OCI-M1 (cell line): ENCODE measurements around the gene COL8A1.
"Not testable (repeated sequence)": the region's sequence is repeated elsewhere in the genome, so short reads cannot be mapped to it uniquely, and the experiment has no call there.

Source experiments
- DNase-seq: peaks from one replicate; lab custom pipeline; 2025; lab: John Stamatoyannopoulos, UW

Gene COL8A1

DNA sequence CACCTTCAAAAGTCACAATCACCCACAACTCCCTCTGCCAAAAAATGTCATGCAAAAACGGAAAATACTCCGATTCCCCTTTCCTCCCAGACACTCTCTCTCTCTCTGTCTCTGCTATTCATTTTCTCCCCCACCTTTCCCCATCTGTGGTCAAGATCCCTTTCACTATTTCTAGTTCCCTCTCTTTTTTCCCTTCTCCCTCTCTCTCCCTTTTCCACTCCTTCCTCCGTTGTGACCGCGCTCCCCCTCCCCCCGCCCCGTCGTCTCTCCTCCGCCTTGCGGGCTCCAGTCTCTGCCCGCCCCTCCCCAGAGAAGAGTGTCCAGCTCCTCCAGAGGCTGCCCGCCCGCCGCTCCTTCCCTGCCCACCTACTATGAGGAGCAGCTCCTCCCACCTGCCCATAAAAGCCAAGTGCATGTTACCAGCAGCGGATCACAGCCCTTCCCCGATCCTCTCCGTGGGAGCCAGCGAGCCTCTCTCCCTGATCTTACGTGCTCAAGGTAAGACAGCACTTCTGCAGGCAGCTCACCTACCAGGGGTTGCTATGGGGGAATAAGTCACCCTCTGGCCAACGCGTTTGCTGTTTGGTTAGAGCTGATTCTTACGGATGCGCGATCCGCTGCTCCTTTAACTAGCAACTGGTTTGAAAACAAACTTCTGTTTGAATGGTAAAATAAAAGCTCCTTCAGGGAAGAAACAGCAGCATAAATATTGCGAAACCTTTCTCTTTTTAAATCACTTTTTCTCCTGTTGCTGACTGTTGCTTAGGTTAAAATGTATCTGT is at the start of gene COL8A1:
Gene COL8A1, plus strand, starts transcription at position 428 of the 782 bp plus-strand sequence. CDS start 152,089 bp downstream, outside the sequence.
- no peak for DNase-seq

DNA sequence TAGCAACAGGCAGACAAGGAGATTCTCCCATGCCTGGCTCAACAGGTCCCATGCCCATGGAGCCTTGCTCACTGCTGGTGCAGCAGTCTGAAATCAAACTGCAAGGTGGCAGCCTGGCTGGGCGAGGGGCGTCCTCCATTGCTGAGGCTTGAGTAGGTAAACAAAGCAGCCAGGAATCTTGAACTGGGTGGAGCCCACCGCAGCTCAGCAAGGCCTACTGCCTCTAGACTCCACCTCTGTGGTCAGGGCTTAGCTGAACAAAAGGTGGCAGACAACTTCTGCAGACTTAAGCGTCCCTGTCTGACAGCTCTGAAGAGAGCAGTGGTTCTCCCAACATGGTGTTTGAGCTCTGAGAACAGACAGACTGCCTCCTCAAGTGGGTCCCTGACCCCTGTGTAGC is 49.2 kb upstream of the COL8A1 start:
- DNase-seq, result not testable (repeated sequence)

DNA sequence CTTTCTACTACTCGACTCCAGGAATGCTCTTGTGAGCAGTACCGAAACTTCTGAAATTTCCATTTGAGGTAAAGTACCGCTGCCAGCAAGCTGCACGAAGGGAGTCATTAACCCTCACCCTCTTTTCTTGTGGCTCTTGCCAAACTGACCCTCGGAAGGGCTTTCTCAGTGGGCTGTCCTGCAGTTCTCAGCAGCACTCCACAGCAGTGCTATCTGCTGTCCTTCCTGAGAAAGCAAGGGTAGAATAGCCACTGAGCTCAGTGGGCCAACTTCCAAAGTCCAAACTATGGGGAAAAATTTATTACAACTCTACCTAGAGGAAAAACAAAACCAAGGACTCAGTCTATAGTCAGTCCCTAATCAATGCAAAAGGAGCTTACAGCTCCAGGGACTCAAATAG is 38.5 kb upstream of the COL8A1 start:
- DNase-seq, result no peak

GRCh38 chr3:99601515-99601914 is 36.9 kb upstream of the COL8A1 start:
- DNase-seq, result no peak

DNA sequence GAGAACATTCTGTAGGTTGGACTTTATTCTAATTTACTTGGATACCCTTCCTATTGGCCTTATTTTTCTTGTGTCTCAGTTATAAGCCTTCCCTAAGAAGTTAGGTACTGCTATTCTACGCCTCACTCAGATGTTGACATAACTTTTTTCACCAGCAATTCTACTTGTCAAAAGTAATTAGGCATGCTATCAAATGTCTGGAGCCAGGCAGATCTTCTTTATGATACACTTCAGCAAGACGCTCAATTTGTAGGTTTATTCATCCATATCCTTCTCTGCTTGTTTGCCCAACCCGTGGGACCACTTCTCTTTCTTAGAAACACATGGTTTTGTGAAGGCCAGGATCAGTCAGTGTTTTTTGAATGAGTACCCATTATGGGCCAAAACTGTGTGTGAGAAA is 36.2 kb upstream of the COL8A1 start:
- DNase-seq, result no peak

- DNase-seq, result peak; percentile 13
Observed at GRCh38 chr3:99607151-99607550, 31.2 kb upstream of the COL8A1 start.

GRCh38 chr3:99614768-99615167 is 23.6 kb upstream of the COL8A1 start:
- no peak for DNase-seq

DNA sequence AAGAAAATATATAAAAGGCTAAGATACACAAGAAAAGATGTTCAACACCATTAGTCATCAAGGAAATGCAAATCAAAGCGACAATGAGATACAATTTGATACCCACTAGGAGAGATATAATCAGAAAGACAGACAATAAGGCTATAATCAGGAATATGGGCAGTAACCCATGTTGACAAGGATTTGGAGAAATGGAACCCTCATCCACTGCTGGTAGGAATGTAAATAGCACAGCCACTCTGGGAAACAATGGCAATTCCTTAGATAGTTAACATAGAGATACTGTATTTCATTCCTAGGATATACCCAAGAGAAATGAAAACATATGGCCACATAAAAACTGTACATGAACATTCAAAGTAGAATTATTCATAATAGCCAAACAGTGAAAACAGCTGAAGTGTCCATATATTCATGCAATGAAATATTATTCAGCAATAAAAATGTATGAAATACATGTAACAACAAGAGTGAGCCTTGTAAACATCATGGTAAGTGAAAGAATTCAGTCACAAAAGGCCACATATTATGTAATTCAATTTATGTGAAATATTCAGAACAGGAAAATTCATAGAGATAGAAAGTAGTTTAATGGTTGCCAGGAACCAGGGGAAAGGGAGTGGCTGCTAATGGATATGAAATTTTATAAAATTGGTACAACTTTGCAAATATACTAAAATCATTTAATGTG is 18.2 kb upstream of the COL8A1 start:
- no peak for DNase-seq

DNA sequence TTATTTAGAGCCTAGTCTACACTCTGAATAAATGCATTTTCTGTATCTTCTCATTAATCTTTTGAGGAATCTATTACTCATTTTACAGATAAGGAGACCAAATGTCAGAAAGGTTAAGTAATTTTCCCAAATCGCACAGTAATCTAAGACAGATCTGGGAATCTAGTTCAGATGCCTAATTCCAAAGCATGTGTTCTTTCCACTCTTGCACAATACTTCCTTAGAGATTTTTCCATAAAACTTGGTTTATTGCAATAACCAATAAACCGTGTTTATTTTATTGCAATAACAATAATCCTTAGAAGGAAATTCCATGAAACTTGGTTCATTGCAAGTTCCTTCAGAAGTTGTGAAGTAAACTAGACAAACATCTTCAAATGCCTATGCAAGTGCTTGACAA is 17.4 kb upstream of the COL8A1 start:
- DNase-seq, result no peak

- DNase-seq, result no peak
Observed at GRCh38 chr3:99624496-99625236, 13.7 kb upstream of the COL8A1 start.

DNA sequence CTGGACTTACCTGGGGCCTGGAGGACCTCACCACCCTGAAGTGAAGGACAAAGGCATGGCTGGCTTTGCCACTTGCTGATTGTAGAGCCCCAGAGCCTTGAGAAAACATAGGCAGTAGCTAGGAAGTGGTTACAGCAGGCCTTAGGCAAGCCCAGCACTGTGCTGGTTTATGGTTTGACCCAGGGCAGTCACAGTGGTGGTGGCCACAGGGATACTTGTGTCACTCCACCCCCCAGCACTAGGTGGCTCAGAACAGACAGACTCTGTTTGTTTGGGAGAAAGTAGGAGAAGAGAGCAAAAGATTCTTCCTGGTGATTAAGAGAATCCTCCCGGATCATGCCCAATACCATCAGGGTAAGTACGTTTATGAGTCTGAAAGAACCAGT is 13.2 kb upstream of the COL8A1 start:
- DNase-seq, result no peak

DNA sequence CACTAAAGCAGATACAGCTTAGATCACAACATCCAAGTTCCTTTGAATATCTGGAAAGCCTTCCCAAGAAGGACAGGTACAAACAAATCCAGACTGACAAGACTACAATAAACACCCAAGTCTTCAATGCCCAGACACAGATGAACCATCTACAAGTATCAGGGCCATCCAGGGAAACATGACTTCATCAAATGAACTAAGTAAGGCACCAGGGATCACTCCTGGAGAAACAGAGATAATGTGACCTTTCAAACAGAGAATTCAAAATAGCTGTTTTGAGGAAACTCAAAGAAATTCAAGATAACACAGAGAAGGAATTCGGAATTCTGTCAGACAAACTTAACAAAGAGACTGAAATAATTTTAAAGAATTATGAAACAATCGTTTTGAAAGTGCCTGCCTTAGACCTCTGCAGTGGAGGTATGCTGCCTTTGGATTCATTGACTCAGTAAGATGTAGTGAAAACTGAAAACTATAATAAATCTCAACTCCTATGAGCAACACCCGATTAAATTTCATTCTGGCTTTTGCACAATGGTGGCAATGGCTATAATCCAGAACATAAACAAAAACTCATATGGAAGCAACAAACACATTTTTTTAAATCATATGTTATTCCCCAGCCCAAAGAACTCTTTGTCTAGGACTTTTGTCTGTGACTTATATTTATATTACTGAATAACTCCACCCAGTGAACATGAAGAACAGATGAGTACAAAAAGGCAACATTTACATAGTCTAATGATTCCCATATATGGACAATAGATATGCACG is 12.6 kb upstream of the COL8A1 start:
- DNase-seq, result no peak

DNA sequence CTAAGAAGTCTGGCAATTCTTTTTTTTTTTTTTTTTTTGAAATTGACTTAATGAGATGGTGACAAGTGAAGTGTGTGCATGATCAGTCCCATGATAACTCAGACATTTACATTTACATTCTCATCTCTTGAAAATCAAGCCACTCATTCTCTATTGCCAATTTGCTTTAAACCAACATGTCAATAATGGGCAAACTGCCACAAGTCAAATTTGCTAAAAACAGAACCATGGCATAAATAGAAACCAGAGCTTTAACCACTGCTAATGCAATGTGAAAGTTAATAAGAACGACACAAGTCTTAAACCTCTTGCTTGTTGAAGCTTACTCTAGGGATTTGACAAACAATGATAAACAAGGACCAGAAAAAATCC is 12.0 kb upstream of the COL8A1 start:
- no peak for DNase-seq

GRCh38 chr3:99627062-99627826 is 11.2 kb upstream of the COL8A1 start:
- DNase-seq, result no peak

DNA sequence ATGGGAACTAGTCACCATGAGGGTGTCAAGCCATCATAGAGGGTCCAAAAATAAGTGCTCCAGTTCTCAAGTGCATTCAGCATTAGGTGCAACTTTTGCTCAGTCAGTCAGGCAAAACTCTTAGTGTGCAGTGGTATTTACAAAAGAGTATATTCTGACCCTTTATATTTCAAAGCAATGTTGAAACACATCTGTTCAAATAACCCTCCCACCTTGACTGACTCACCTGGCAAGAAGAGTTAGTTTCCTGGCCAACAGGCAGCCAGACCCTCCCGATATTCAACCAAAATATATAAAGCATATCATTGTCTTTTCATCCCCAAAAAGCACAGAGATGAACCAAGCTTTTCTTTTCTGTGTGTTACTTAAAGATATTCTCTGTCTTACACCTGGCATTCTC is 7.6 kb upstream of the COL8A1 start:
- no peak for DNase-seq

GRCh38 chr3:99633887-99634558 is 4.4 kb upstream of the COL8A1 start:
- no peak for DNase-seq

DNA sequence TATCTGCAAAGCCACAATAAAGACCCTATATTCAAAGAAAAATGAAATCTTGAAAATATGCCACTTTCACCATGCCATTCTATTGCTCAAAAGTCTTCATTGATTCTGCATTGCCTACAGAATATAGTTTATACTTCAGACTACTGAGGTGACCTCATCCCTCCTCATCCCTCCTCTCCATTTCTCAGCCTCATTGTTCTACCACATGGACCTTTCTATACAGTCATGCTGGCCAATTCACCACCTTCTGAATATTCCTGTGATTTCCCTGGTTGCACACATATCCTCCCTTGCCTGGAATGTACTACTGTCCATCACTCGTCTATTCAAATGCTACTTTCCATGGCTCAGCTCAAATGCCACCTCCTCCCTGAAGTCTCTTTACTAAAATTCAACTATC is 3.5 kb upstream of the COL8A1 start:
- DNase-seq, result no peak

DNA sequence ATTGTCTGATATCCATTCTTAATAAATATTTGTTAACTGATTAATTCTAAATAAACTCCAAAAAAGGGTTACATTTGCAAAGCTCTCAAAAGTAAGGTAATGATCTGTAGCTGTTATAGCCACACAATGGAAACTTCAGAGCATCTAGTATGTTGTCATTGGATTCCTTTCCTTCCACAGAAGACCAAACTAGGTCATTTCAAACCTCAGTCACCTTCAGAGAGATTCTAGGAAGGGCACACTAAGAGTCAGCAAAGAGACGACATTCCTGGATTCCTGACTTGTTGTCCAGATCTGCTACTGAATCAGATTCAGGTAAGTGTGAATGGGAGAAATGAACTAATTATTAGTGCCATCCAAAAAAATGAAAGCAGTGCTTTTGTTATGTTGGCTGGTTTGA is 3.0 kb upstream of the COL8A1 start:
- no peak for DNase-seq

DNA sequence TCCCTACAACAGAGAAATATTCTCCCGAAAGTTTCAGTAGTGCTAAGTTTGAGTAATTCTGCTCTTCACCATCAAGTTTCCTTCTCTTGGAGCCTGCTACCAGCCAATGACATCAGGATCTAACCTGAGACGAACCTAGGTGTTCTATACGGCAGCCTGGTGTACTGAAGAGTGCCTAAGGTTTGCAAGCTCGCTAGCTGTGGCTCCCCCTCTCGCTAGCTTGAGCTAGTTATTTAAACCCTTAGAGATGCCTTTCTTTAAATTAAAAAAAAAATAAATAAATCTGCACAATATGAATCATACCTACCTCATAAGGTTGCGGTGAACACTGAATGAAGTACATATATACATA is 1.4 kb upstream of the COL8A1 start:
- no peak for DNase-seq

GRCh38 chr3:99637368-99638111 is 854 bp upstream of the COL8A1 start:
- DNase-seq, result no peak
